HepG2 (cell line): Measurements from ENCODE around the gene FRMD3. TPM values are rescaled to one million over a fixed set of nuclear protein-coding genes. Genes with fewer than 3 reads are reported as not detected.

Source experiments
- ASH2L ChIP-seq: fragments of 300-600, 200-600 bp; sonication (generic); IDR thresholded peaks from 2 replicates; pipeline ENCODE4 v1.7.0; 2017; ENCODE audit warnings: low read depth, mild to moderate bottlenecking, moderate library complexity, mixed read lengths, low read length; ENCODE audit not compliant: insufficient read length
- ATRX ChIP-seq: sonication (generic); formaldehyde crosslinking; IDR thresholded peaks from 2 replicates; pipeline ENCODE4 v1.4.0; 2020; ENCODE audit warnings: missing genetic modification reagents, borderline replicate concordance
- BCL6 ChIP-seq: IDR thresholded peaks from 2 replicates; pipeline ENCODE4 v1.6.1; 2016; ENCODE audit warnings: missing genetic modification reagents, missing compliant biosample characterization
- ELF3 ChIP-seq: IDR thresholded peaks from 2 replicates; pipeline ENCODE4 v1.6.1; 2016; ENCODE audit warnings: missing genetic modification reagents, missing compliant biosample characterization
- EP300 ChIP-seq, 3 experiments: sonication (generic) in 1 of 3; formaldehyde crosslinking in 1 of 3; IDR thresholded peaks; 2 replicates each; pipeline versions ENCODE4 v1.5.1 to v1.6.1; 2011 to 2020; ENCODE audit warnings: low read depth in 2 of 3, low read length in 2 of 3, borderline replicate concordance in 1 of 3, improper control_type of control experiment in 1 of 3, mild to moderate bottlenecking in 1 of 3, missing genetic modification reagents in 1 of 3, moderate library complexity in 1 of 3
- ETV5 ChIP-seq: IDR thresholded peaks from 2 replicates; pipeline ENCODE4 v1.6.1; 2018; ENCODE audit warnings: missing biosample characterization, missing genetic modification reagents, inconsistent platforms, borderline replicate concordance
- GATAD2A ChIP-seq: IDR thresholded peaks from 2 replicates; pipeline ENCODE4 v1.6.1; 2016
- HNF4A ChIP-seq: sonication (generic); formaldehyde crosslinking; IDR thresholded peaks from 2 replicates; pipeline ENCODE4 v1.4.0; 2020; ENCODE audit warnings: missing genetic modification reagents
- IRF2 ChIP-seq: IDR thresholded peaks from 2 replicates; pipeline ENCODE4 v1.6.1; 2018; ENCODE audit warnings: missing genetic modification reagents, missing compliant biosample characterization
- MAFG ChIP-seq: sonication (generic); formaldehyde crosslinking; IDR thresholded peaks from 2 replicates; pipeline ENCODE4 v1.5.1; 2020; ENCODE audit warnings: mild to moderate bottlenecking, missing genetic modification reagents
- PHF20 ChIP-seq: sonication (generic); formaldehyde crosslinking; IDR thresholded peaks from 2 replicates; pipeline ENCODE4 v1.5.0; 2020; ENCODE audit warnings: mild to moderate bottlenecking, missing genetic modification reagents
- RXRA ChIP-seq: sonication (generic); formaldehyde crosslinking; IDR thresholded peaks from 2 replicates; pipeline ENCODE4 v1.5.1; 2020; ENCODE audit warnings: missing genetic modification reagents
- RXRB ChIP-seq: IDR thresholded peaks from 2 replicates; pipeline ENCODE4 v1.6.1; 2016; ENCODE audit warnings: borderline replicate concordance, missing genetic modification reagents, missing compliant biosample characterization
- SAP130 ChIP-seq: IDR thresholded peaks from 2 replicates; pipeline ENCODE4 v1.6.1; 2016; ENCODE audit warnings: low read depth
- SIX4 ChIP-seq: sonication (generic); formaldehyde crosslinking; IDR thresholded peaks from 2 replicates; pipeline ENCODE4 v1.4.0; 2020; ENCODE audit warnings: missing genetic modification reagents
- SOX6 ChIP-seq, 2 experiments: fragments of 450-650 bp in 1 of 2; sonication (generic) in 1 of 2; formaldehyde crosslinking in 1 of 2; IDR thresholded peaks; 2 replicates each; pipeline versions ENCODE4 v1.4.0 to v1.6.1; 2017 to 2020; ENCODE audit warnings: antibody characterized with exemption in 1 of 2, mild to moderate bottlenecking in 1 of 2, missing genetic modification reagents in 1 of 2
- TEAD3 ChIP-seq: optimal IDR thresholded peaks from 2 replicates; pipeline ENCODE3; 2016; ENCODE audit warnings: borderline replicate concordance
- XRCC5 ChIP-seq: fragments of 200-400 bp; formaldehyde crosslinking; optimal IDR thresholded peaks from 2 replicates; pipeline ENCODE3; 2017; ENCODE audit warnings: mild to moderate bottlenecking, low read length
- ZBTB7B ChIP-seq: sonication (generic); formaldehyde crosslinking; IDR thresholded peaks from 2 replicates; pipeline ENCODE4 v1.4.0; 2020; ENCODE audit warnings: missing genetic modification reagents
- ZFP90 ChIP-seq: sonication (generic); formaldehyde crosslinking; IDR thresholded peaks from 2 replicates; pipeline ENCODE4 v1.8.0; 2022; ENCODE audit warnings: missing genetic modification reagents, mild to moderate bottlenecking, inconsistent platforms, borderline replicate concordance
- ZMYM4 ChIP-seq: sonication (generic); formaldehyde crosslinking; IDR thresholded peaks from 2 replicates; pipeline ENCODE4 v1.8.1; 2023; ENCODE audit warnings: mild to moderate bottlenecking, missing genetic modification reagents
- ZNF124 ChIP-seq: sonication (generic); formaldehyde crosslinking; IDR thresholded peaks from 2 replicates; pipeline ENCODE4 v1.4.0; 2020; ENCODE audit warnings: missing genetic modification reagents
- ZNF292 ChIP-seq: sonication (generic); formaldehyde crosslinking; IDR thresholded peaks from 2 replicates; pipeline ENCODE4 v1.8.1; 2022; ENCODE audit warnings: mild to moderate bottlenecking, low read depth, missing genetic modification reagents, borderline replicate concordance
- ZNF331 ChIP-seq: sonication (generic); formaldehyde crosslinking; IDR thresholded peaks from 2 replicates; pipeline ENCODE4 v1.4.0; 2020; ENCODE audit warnings: missing genetic modification reagents
- ZNF577 ChIP-seq: sonication (generic); formaldehyde crosslinking; IDR thresholded peaks from 2 replicates; pipeline ENCODE4 v1.4.0; 2020; ENCODE audit warnings: mild to moderate bottlenecking, low read depth, missing genetic modification reagents, borderline replicate concordance
- ZNF674 ChIP-seq: sonication (generic); formaldehyde crosslinking; IDR thresholded peaks from 2 replicates; pipeline ENCODE4 v1.5.0; 2020; ENCODE audit warnings: low read depth, mild to moderate bottlenecking, missing genetic modification reagents
- ZNF780A ChIP-seq: sonication (generic); formaldehyde crosslinking; IDR thresholded peaks from 2 replicates; pipeline ENCODE4 v1.8.0; 2022; ENCODE audit warnings: mild to moderate bottlenecking, missing genetic modification reagents, moderate library complexity
- polyA plus RNA-seq, 8 experiments: library from polyadenylated mRNA; depleted of rRNA in 3 of 8; stranded (reverse) in 7 of 8; unstranded in 1 of 8; fragments of >200 nt; fragmentation: Illumina TruSeq in 4 of 8; extraction: Trizol in 4 of 8; gene quantifications; 2 replicates each; pipeline versions ENCODE4 v1.2.1 to v1.2.3, GENCODE V29; 2011 to 2016; ENCODE audit warnings: low read depth in 4 of 8, missing spikeins in 1 of 8, mixed read lengths in 1 of 8; ENCODE audit not compliant: insufficient read depth in 1 of 8
- total RNA-seq, 5 experiments: library from RNA; depleted of rRNA; stranded (reverse); fragments of >200 nt; fragmentation: Illumina TruSeq; extraction: Trizol; gene quantifications; 2 replicates each; pipeline ENCODE4 v1.2.3, GENCODE V29; 2016; ENCODE audit warnings: low read depth in 1 of 5
- TF ChIP-seq, protein P1 (sequence below): sonication (generic); formaldehyde crosslinking; IDR thresholded peaks from 2 replicates; pipeline ENCODE4 v1.5.0; 2020; ENCODE audit warnings: missing genetic modification reagents
- TF ChIP-seq, protein P2 (sequence below): sonication (generic); formaldehyde crosslinking; IDR thresholded peaks from 2 replicates; pipeline ENCODE4 v1.5.0; 2020; ENCODE audit warnings: mild to moderate bottlenecking, missing genetic modification reagents, moderate library complexity
- TF ChIP-seq, protein P3 (sequence below): IDR thresholded peaks from 2 replicates; pipeline ENCODE4 v1.6.1; 2016

FRMD3 gene
- total and polyA plus RNA-seq, 2 of the 13 experiments (the other 11 are each of a cell fraction or from before 2014, with no cell fraction given), result 3.2 to 7.7 TPM

DNA sequence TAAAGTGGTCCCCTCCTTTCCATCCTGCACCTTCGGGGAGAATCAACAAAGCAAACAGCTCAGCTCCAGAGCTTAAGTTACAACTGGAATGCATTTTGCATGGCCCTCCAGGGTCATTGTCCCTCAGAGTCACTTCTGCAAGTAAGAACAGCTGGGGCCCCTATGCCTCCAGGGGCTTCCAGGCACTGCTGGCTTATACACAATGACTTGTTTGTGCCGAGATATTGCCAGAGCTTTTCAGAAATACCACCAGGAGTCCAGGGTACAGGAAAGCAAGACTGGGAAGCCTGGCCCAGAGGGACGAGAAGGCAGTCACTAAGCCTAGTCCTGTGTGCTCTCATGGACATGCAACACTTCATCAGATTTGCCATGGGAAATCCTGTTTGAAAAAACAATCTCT is 11.3 kb downstream of the FRMD3 start (continued):
- TF ChIP-seq, protein P1, sequence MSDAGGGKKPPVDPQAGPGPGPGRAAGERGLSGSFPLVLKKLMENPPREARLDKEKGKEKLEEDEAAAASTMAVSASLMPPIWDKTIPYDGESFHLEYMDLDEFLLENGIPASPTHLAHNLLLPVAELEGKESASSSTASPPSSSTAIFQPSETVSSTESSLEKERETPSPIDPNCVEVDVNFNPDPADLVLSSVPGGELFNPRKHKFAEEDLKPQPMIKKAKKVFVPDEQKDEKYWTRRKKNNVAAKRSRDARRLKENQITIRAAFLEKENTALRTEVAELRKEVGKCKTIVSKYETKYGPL, result no peak
- TF ChIP-seq BCL6, result peak; percentile 74; the same call in 1 of the 2 replicates
- peak; percentile 95 for TF ChIP-seq ZBTB7B (CRISPR knock-in tag)
- peak; percentile 26; the same call in 1 of the 2 replicates for TF ChIP-seq ETV5
- TF ChIP-seq EP300 (IDR thresholded peaks at IDR 0.05; ENCODE audit: low read depth in 2 of 2, low read length in 2 of 2), result peak in 1 of 2 experiments; percentile 67; a peak in 2 of 4 replicates
- TF ChIP-seq EP300 (CRISPR knock-in tag; IDR thresholded peaks at IDR 0.05; ENCODE audit: borderline replicate concordance), result peak; percentile 25; the same call in 1 of the 2 replicates
- 0 out of 2 replicates have a peak, but pooled peaks have one; percentile 19 for TF ChIP-seq IRF2 (CRISPR knock-in tag)
- TF ChIP-seq ATRX (CRISPR knock-in tag), result no peak
- TF ChIP-seq RXRA, result peak; percentile 89; the same call in 1 of the 2 replicates
- TF ChIP-seq SIX4 (CRISPR knock-in tag), result 0 out of 2 replicates have a peak, but pooled peaks have one; percentile 26
- TF ChIP-seq, protein P2, sequence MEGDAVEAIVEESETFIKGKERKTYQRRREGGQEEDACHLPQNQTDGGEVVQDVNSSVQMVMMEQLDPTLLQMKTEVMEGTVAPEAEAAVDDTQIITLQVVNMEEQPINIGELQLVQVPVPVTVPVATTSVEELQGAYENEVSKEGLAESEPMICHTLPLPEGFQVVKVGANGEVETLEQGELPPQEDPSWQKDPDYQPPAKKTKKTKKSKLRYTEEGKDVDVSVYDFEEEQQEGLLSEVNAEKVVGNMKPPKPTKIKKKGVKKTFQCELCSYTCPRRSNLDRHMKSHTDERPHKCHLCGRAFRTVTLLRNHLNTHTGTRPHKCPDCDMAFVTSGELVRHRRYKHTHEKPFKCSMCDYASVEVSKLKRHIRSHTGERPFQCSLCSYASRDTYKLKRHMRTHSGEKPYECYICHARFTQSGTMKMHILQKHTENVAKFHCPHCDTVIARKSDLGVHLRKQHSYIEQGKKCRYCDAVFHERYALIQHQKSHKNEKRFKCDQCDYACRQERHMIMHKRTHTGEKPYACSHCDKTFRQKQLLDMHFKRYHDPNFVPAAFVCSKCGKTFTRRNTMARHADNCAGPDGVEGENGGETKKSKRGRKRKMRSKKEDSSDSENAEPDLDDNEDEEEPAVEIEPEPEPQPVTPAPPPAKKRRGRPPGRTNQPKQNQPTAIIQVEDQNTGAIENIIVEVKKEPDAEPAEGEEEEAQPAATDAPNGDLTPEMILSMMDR, result 0 out of 2 replicates have a peak, but pooled peaks have one; percentile 17
- peak; percentile 43 for TF ChIP-seq XRCC5
- no peak for TF ChIP-seq PHF20 (CRISPR knock-in tag)
- peak; percentile 83 for TF ChIP-seq GATAD2A
- peak; percentile 60; the same call in 1 of the 2 replicates for TF ChIP-seq ZNF292 (CRISPR knock-in tag)
- TF ChIP-seq, protein P3, sequence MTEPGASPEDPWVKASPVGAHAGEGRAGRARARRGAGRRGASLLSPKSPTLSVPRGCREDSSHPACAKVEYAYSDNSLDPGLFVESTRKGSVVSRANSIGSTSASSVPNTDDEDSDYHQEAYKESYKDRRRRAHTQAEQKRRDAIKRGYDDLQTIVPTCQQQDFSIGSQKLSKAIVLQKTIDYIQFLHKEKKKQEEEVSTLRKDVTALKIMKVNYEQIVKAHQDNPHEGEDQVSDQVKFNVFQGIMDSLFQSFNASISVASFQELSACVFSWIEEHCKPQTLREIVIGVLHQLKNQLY (CRISPR knock-in tag), result no peak
- peak; percentile 45; the same call in 1 of the 2 replicates for TF ChIP-seq SAP130 (CRISPR knock-in tag)
- peak; percentile 73 for TF ChIP-seq HNF4A
- peak; percentile 46 for TF ChIP-seq ASH2L
- TF ChIP-seq RXRB (CRISPR knock-in tag), result peak; percentile 55; the same call in 1 of the 2 replicates
- TF ChIP-seq MAFG (CRISPR knock-in tag), result no peak
- 0 out of 2 replicates have a peak, but pooled peaks have one; percentile 15 for TF ChIP-seq ZFP90 (CRISPR knock-in tag)
- no peak for TF ChIP-seq ZNF674
- peak; percentile 80; the same call in 1 of the 2 replicates for TF ChIP-seq ZNF331 (CRISPR knock-in tag)
- peak; percentile 21; the same call in 1 of the 2 replicates for TF ChIP-seq ZMYM4 (CRISPR knock-in tag)
- no peak for TF ChIP-seq SOX6 (IDR thresholded peaks at IDR 0.05)
- TF ChIP-seq SOX6 (CRISPR knock-in tag; IDR thresholded peaks at IDR 0.05), result peak; percentile 67
- 0 out of 2 replicates have a peak, but pooled peaks have one; percentile 45 for TF ChIP-seq ZNF124 (CRISPR knock-in tag)
- TF ChIP-seq ZNF577 (CRISPR knock-in tag), result no peak
- no peak for TF ChIP-seq ZNF780A
- 0 out of 2 replicates have a peak, but pooled peaks have one; percentile 12 for TF ChIP-seq ELF3
- peak; percentile 83 for TF ChIP-seq TEAD3 (CRISPR knock-in tag)
